Parathyroid adenoma (tissue), 2 donors: ENCODE measurements around the gene TRAP1.

Experiments
- H2AFZ ChIP-seq: fragments of 300-600 bp; sonication (generic); one replicate; pipeline ENCODE4 v1.7.0; 2017; ENCODE audit warnings: antibody characterized with exemption, mild to moderate bottlenecking
- H3K27ac ChIP-seq: fragments of 300-600 bp; sonication (generic); one replicate; pipeline ENCODE4 v1.7.0; 2017
- H3K27me3 ChIP-seq: fragments of 300-600 bp; sonication (generic); one replicate; pipeline ENCODE4 v1.7.0; 2017; ENCODE audit warnings: low read length; ENCODE audit not compliant: control insufficient read depth, insufficient read depth
- H3K36me3 ChIP-seq: fragments of 300-600 bp; sonication (generic); one replicate; pipeline ENCODE4 v1.7.0; 2017; ENCODE audit warnings: low read length; ENCODE audit not compliant: control insufficient read depth, insufficient read depth
- H3K4me1 ChIP-seq: fragments of 300-600 bp; sonication (generic); one replicate; pipeline ENCODE4 v1.7.0; 2017; ENCODE audit warnings: control low read depth
- H3K4me2 ChIP-seq: fragments of 300-600 bp; sonication (generic); one replicate; pipeline ENCODE4 v1.7.0; 2017; ENCODE audit warnings: low read length
- H3K4me3 ChIP-seq: fragments of 300-600 bp; sonication (generic); one replicate; pipeline ENCODE4 v1.7.0; 2017; ENCODE audit warnings: low read depth, low read length
- H3K79me2 ChIP-seq: fragments of 300-600 bp; sonication (generic); one replicate; pipeline ENCODE4 v1.7.0; 2017; ENCODE audit warnings: control low read depth
- H3K9ac ChIP-seq: fragments of 300-600 bp; sonication (generic); one replicate; pipeline ENCODE4 v1.7.0; 2017; ENCODE audit warnings: mild to moderate bottlenecking
- H3K9me3 ChIP-seq: fragments of 300-600 bp; sonication (generic); one replicate; pipeline ENCODE4 v1.7.0; 2017; ENCODE audit warnings: low read length; ENCODE audit not compliant: control insufficient read depth
- TF ChIP-seq, protein P1 (sequence below): fragments of 300-600 bp; sonication (generic); IDR thresholded peaks from one replicate; pipeline ENCODE4 v1.7.0; 2017; ENCODE audit warnings: antibody characterized with exemption, mild to moderate bottlenecking
- donor health status: primary hyperparathyroidism.

Gene TRAP1

DNA sequence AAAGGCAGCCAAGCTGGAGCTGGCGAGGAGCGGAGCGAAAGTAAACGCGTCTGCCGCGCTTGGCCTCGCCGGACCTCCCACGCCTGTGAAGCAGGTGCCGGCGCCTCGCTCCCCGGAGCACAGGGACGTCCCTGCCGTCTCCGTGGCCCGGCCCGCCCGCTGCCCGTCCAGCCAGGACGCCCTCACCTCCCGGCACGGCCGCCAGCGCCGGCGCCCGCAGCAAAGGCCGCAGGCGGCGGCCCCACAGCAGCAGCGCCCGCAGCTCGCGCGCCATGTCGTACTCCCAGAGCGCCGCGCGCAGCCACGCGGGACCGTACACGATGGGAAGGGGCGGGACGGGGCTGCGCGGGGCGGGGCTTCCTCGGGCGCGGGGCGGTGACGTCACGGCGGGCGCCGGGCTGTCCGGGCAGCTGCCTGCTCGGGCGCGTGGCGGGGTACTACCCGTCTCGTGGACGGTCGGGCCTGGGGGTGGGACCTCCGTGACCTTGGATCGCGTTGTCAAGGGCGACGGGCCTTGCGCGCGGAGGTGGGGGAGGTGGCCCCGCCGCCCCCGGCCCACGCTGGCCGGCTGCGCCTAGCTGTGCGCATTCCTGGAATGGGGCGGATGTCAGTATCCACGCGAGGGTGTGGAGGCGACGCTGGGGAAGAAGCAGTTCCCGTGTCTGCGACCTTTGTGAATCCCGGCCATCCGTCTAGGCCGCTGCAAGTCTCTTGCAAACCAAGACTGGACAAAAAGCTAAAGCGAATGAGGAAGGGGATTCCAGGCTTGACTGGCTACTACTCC lies at the start of gene TRAP1:
TRAP1 (minus strand) TSS at position 290 of the 784 bp plus-strand sequence; CDS start at position 274, 16 bp downstream.
- H3K27ac ChIP-seq: peak within 1 kb of the TSS; percentile 93
- peak within 1 kb of the TSS; percentile 74 for H3K4me3 ChIP-seq
- TF ChIP-seq, protein P1, sequence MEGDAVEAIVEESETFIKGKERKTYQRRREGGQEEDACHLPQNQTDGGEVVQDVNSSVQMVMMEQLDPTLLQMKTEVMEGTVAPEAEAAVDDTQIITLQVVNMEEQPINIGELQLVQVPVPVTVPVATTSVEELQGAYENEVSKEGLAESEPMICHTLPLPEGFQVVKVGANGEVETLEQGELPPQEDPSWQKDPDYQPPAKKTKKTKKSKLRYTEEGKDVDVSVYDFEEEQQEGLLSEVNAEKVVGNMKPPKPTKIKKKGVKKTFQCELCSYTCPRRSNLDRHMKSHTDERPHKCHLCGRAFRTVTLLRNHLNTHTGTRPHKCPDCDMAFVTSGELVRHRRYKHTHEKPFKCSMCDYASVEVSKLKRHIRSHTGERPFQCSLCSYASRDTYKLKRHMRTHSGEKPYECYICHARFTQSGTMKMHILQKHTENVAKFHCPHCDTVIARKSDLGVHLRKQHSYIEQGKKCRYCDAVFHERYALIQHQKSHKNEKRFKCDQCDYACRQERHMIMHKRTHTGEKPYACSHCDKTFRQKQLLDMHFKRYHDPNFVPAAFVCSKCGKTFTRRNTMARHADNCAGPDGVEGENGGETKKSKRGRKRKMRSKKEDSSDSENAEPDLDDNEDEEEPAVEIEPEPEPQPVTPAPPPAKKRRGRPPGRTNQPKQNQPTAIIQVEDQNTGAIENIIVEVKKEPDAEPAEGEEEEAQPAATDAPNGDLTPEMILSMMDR: peak; percentile 13
- H3K4me1 ChIP-seq: peaks cover 7% of the 10 kb centered on the region
- H3K79me2 ChIP-seq: peaks cover 11% of the 10 kb centered on the region
- H2AFZ ChIP-seq: peak within 1 kb of the TSS; percentile 100
- H3K36me3 ChIP-seq: no peaks in the 10 kb centered on the region
- no peaks in the 10 kb centered on the region for H3K9me3 ChIP-seq
- no peaks in the 10 kb centered on the region for H3K27me3 ChIP-seq
- peak within 1 kb of the TSS; percentile 94 for H3K9ac ChIP-seq
- H3K4me2 ChIP-seq: peak within 1 kb of the TSS; percentile 94

DNA sequence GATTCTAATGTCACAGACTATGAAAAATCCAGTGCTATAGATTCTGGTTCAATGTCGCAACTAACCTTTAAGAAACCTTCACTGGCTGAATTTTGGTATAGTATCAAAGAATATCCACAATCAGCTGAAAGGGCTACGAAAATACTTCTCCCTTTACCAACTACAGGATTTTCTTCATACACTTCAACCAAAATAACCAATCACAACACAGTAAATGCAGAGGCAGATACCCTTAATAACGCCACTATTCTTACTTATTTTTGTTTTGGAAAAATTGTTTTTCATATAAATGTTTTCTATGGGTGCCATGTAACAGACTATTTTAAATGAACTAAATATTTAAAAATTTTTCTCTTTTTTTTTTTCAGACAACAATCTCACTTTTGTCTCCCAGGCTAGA lies 48.9 kb upstream of the TRAP1 start:
- TF ChIP-seq, protein P1: no peak
- H3K4me1 ChIP-seq: no peaks in the 10 kb centered on the region
- no peak overlapping the region for H3K27ac ChIP-seq
- no peaks in the 10 kb centered on the region for H3K27me3 ChIP-seq
- no peaks in the 10 kb centered on the region for H3K9me3 ChIP-seq
- no peaks in the 10 kb centered on the region for H3K36me3 ChIP-seq
- peaks cover 22% of the 10 kb centered on the region for H3K79me2 ChIP-seq
- no peak overlapping the region for H3K4me3 ChIP-seq
- no peak overlapping the region for H2AFZ ChIP-seq
- no peak overlapping the region for H3K4me2 ChIP-seq
- no peak overlapping the region for H3K9ac ChIP-seq

DNA sequence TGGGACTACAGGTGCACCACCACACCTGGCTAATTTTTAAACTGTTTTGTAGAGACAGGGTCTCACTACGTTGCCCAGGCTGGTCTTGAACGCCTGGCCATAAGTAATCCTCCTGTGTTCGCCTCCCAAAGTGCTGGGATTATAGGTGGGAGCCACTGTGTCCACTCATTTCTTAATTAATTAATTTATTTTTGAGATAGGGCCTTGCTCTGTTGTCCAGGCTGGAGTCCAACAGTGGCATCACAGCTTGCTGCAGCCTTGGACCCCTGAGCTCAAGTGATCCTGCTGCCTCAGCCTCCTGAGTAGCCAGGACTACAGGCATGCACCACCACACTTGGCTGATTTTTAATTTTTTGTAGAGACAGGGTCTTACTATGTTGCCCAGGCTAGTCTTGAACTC lies 47.1 kb upstream of the TRAP1 start:
- Histone ChIP-seq H3K36me3 (no peaks in the 10 kb centered on the region), H3K9me3 (no peaks in the 10 kb centered on the region), H2AFZ (no peak overlapping the region), H3K79me2 (peaks cover 23% of the 10 kb centered on the region), H3K4me1 (no peaks in the 10 kb centered on the region), H3K27me3 (no peaks in the 10 kb centered on the region), H3K27ac (no peak overlapping the region), H3K9ac (no peak overlapping the region), H3K4me2 (no peak overlapping the region), H3K4me3 (no peak overlapping the region)
- TF ChIP-seq, protein P1: no peak

DNA sequence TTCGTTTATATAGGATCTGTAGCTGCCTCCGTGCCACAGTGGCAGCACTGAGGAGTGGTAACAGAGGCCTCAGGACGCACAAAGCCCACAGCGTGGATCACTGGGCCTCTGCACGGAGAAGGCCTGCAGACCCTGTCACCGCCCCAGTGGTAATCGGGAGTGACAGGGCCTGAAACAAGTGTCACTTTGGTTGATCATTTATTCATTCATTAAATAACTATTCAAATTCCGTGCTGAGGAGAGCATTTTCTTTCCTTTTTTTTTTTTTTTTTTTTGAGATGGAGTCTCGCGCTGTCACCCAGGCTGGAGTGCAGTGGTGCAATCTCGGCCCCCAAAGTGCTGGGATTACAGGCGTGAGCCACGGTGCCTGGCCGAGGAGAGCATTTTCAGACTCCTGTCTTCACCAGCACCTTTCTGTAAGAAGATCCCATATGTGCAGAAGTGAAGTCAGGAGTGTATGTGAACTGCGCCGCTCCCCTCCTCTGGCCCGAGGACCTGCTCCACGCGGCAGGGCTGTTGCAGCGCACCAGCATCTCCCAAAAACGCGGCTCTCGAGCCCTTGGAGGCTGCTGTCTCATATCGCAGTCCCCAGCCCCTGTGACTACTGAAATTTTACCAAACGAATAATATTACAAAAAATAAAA lies 44.9 kb upstream of the TRAP1 start:
- Histone ChIP-seq H3K4me1 (no peaks in the 10 kb centered on the region), H3K9ac (no peak overlapping the region), H3K9me3 (no peaks in the 10 kb centered on the region), H2AFZ (no peak overlapping the region), H3K36me3 (no peaks in the 10 kb centered on the region), H3K27me3 (no peaks in the 10 kb centered on the region), H3K27ac (no peak overlapping the region), H3K4me3 (no peak overlapping the region), H3K4me2 (no peak overlapping the region), H3K79me2 (peaks cover 18% of the 10 kb centered on the region)
- TF ChIP-seq, protein P1: no peak
